Neuronal stem cell (in vitro differentiated cells): Measurements from ENCODE around the gene DUOX1.

Experiments
- DNase-seq: peaks from one replicate; pipeline ENCODE4 v3.0.0-alpha.2; 2013; ENCODE audit warnings: low spot score
- H2AFZ ChIP-seq: one replicate; pipeline ENCODE4 v1.6.1; 2013; ENCODE audit warnings: mild to moderate bottlenecking, low read length, inconsistent platforms
- H2AK5ac ChIP-seq: 2 replicates; pipeline ENCODE4 v1.6.1; 2013; ENCODE audit warnings: low read depth, mild to moderate bottlenecking, inconsistent platforms, low read length, moderate library complexity, mixed read lengths
- H2BK120ac ChIP-seq: 2 replicates; pipeline ENCODE4 v1.6.1; 2013; ENCODE audit warnings: low read depth, mild to moderate bottlenecking, inconsistent platforms, low read length, moderate library complexity, mixed read lengths
- H2BK12ac ChIP-seq: one replicate; pipeline ENCODE4 v1.6.1; 2013; ENCODE audit warnings: low read length, inconsistent platforms
- H2BK15ac ChIP-seq: 2 replicates; pipeline ENCODE4 v1.6.1; 2013; ENCODE audit warnings: mild to moderate bottlenecking, low read length, inconsistent platforms, mixed read lengths
- H2BK5ac ChIP-seq: one replicate; pipeline ENCODE4 v1.6.1; 2013; ENCODE audit warnings: inconsistent platforms, mild to moderate bottlenecking, low read length, moderate library complexity
- H3K14ac ChIP-seq: one replicate; pipeline ENCODE4 v1.6.1; 2013; ENCODE audit warnings: low read length, inconsistent platforms
- H3K18ac ChIP-seq: 2 replicates; pipeline ENCODE4 v1.6.1; 2013; ENCODE audit warnings: low read length, inconsistent platforms
- H3K23ac ChIP-seq: 2 replicates; pipeline ENCODE4 v1.6.1; 2013; ENCODE audit warnings: low read depth, mild to moderate bottlenecking, mixed read lengths, low read length, inconsistent platforms; ENCODE audit not compliant: poor library complexity
- H3K27ac ChIP-seq: replicated peaks from 3 replicates; pipeline ENCODE4 v1.5.1; 2013; ENCODE audit warnings: low read length, inconsistent platforms
- H3K27me3 ChIP-seq, 3 experiments: 2 replicates each; pipeline ENCODE4 v1.6.1; 2013; ENCODE audit warnings: low read length in 3 of 3, mild to moderate bottlenecking in 2 of 3, inconsistent platforms in 1 of 3, low read depth in 1 of 3, mixed read lengths in 1 of 3, moderate library complexity in 1 of 3; ENCODE audit not compliant: control insufficient read depth in 3 of 3, insufficient read depth in 3 of 3
- H3K36me3 ChIP-seq, 2 donors: replicated peaks in 1 of 2; 2 replicates each; pipeline ENCODE4 v1.6.1; 2013; ENCODE audit warnings: low read length in 2 of 2; ENCODE audit not compliant: control insufficient read depth in 2 of 2, insufficient read depth in 2 of 2
- H3K4ac ChIP-seq: 2 replicates; pipeline ENCODE4 v1.6.1; 2013; ENCODE audit warnings: inconsistent platforms, mild to moderate bottlenecking, low read length, moderate library complexity
- H3K4me1 ChIP-seq, 2 donors: 1 replicate in 1 of 2; 2 replicates in 1 of 2; pipeline ENCODE4 v1.6.1; 2013; ENCODE audit warnings: low read length in 2 of 2, low read depth in 1 of 2; ENCODE audit not compliant: control insufficient read depth in 2 of 2, insufficient read depth in 1 of 2
- H3K4me2 ChIP-seq: one replicate; pipeline ENCODE4 v1.6.1; 2013; ENCODE audit warnings: mild to moderate bottlenecking, low read length, inconsistent platforms; ENCODE audit not compliant: insufficient read depth, poor library complexity, severe bottlenecking
- H3K4me3 ChIP-seq, 2 donors: 2 replicates each; pipeline ENCODE4 v1.5.1; 2013; ENCODE audit warnings: low read length in 2 of 2, mild to moderate bottlenecking in 2 of 2, inconsistent platforms in 1 of 2, moderate library complexity in 1 of 2
- H3K79me1 ChIP-seq: one replicate; pipeline ENCODE4 v1.6.1; 2013; ENCODE audit warnings: low read depth, mild to moderate bottlenecking, inconsistent platforms, low read length, moderate library complexity
- H3K9ac ChIP-seq: one replicate; pipeline ENCODE4 v1.6.1; 2013; ENCODE audit warnings: mild to moderate bottlenecking, low read depth, low read length, inconsistent platforms; ENCODE audit not compliant: poor library complexity
- H3K9me3 ChIP-seq, 2 donors: replicated peaks in 1 of 2; 2 replicates each; pipeline versions ENCODE3 to v1.6.1; 2013; ENCODE audit warnings: low read length in 2 of 2, mild to moderate bottlenecking in 2 of 2, inconsistent platforms in 1 of 2, low read depth in 1 of 2, mixed read lengths in 1 of 2, moderate library complexity in 1 of 2; ENCODE audit not compliant: control insufficient read depth in 2 of 2, insufficient read depth in 1 of 2
- H4K8ac ChIP-seq: one replicate; pipeline ENCODE4 v1.6.1; 2013; ENCODE audit warnings: low read depth, mild to moderate bottlenecking, inconsistent platforms, low read length, moderate library complexity
- H4K91ac ChIP-seq: one replicate; pipeline ENCODE4 v1.6.1; 2013; ENCODE audit warnings: low read length, low read depth, mild to moderate bottlenecking, inconsistent platforms; ENCODE audit not compliant: poor library complexity
- WGBS, 2 donors: extraction: QIAGEN DNeasy Blood & Tissue Kit; methylation state at CpG; one replicate each; pipeline ENCODE4 v1.1.7; 2013; ENCODE audit warnings: missing lambda C conversion rate in 2 of 2, mixed read lengths in 1 of 2; ENCODE audit not compliant: insufficient read length in 2 of 2, insufficient replicate concordance in 1 of 2; ENCODE audit errors: extremely low coverage in 2 of 2; 5-methylcytosine and 5-hydroxymethylcytosine counted together

Gene DUOX1

GRCh38 chr15:45084163-45084562 lies 45.6 kb upstream of the DUOX1 start:
- no peak overlapping the region for H3K18ac ChIP-seq
- no peak overlapping the region for H2BK12ac ChIP-seq
- H3K4me1 ChIP-seq: no peaks in the 10 kb centered on the region
- no CpG with 5 or more reads among the region's 3 CpGs for WGBS, 2 donors
- H3K9ac ChIP-seq: no peak overlapping the region
- DNase-seq: no peak
- no peaks in the 10 kb centered on the region for H3K36me3 ChIP-seq
- H2AK5ac ChIP-seq: no peak overlapping the region
- H3K27me3 ChIP-seq: peaks cover 0 to 12% (median 0%) of the 10 kb centered on the region in 3 experiments
- no peaks in the 10 kb centered on the region for H3K9me3 ChIP-seq
- no peak overlapping the region for H4K91ac ChIP-seq
- H2BK120ac ChIP-seq: no peak overlapping the region
- no peaks in the 10 kb centered on the region for H3K79me1 ChIP-seq
- H2BK5ac ChIP-seq: no peak overlapping the region
- no peak overlapping the region for H3K14ac ChIP-seq
- H3K4ac ChIP-seq: no peak overlapping the region
- H3K4me3 ChIP-seq: no peak overlapping the region
- no peak overlapping the region for H4K8ac ChIP-seq
- no peak overlapping the region for H2AFZ ChIP-seq
- no peak overlapping the region for H3K23ac ChIP-seq
- no peak overlapping the region for H3K4me2 ChIP-seq
- H2BK15ac ChIP-seq: no peak overlapping the region
- H3K27ac ChIP-seq: no peak overlapping the region

- H3K9ac ChIP-seq: no peak overlapping the region
- no peak overlapping the region for H3K27ac ChIP-seq
- no peaks in the 10 kb centered on the region for H3K4me1 ChIP-seq
- H3K23ac ChIP-seq: no peak overlapping the region
- H3K4ac ChIP-seq: no peak overlapping the region
- no peak overlapping the region for H2BK120ac ChIP-seq
- no peak overlapping the region for H3K18ac ChIP-seq
- H3K9me3 ChIP-seq: no peaks in the 10 kb centered on the region
- no peak overlapping the region for H2BK15ac ChIP-seq
- H3K79me1 ChIP-seq: no peaks in the 10 kb centered on the region
- H3K36me3 ChIP-seq: no peaks in the 10 kb centered on the region
- WGBS, 2 donors: no CpG with 5 or more reads among the region's 1 CpG
- H2AK5ac ChIP-seq: no peak overlapping the region
- H4K91ac ChIP-seq: no peak overlapping the region
- no peak overlapping the region for H2BK12ac ChIP-seq
- H2AFZ ChIP-seq: no peak overlapping the region
- H2BK5ac ChIP-seq: no peak overlapping the region
- no peak overlapping the region for H3K14ac ChIP-seq
- no peak overlapping the region for H3K4me2 ChIP-seq
- no peak for DNase-seq
- no peak overlapping the region for H4K8ac ChIP-seq
- H3K4me3 ChIP-seq: no peak overlapping the region
- H3K27me3 ChIP-seq: peaks cover 0 to 37% (median 0%) of the 10 kb centered on the region in 3 experiments
These were observed 42.3 kb upstream of the DUOX1 start for GRCh38 chr15:45087513-45087912.

GRCh38 chr15:45088801-45089711 lies 40.7 kb upstream of the DUOX1 start:
- Histone ChIP-seq H3K27ac (no peak overlapping the region), H2AFZ (no peak overlapping the region)

GRCh38 chr15:45089712-45090373 lies 40.0 kb upstream of the DUOX1 start:
- Histone ChIP-seq H3K4me2 (no peak overlapping the region), H3K18ac (no peak overlapping the region), H2BK12ac (no peak overlapping the region), H4K91ac (no peak overlapping the region), H2BK15ac (no peak overlapping the region), H3K4me1 (no peaks in the 10 kb centered on the region), H3K27ac (no peak overlapping the region), H2BK120ac (no peak overlapping the region), H3K4me3 (no peak overlapping the region), H3K36me3 (no peaks in the 10 kb centered on the region), H3K27me3 (peaks cover 0 to 54% (median 0%) of the 10 kb centered on the region in 3 experiments), H3K79me1 (no peaks in the 10 kb centered on the region), H3K9me3 (no peaks in the 10 kb centered on the region), H3K4ac (no peak overlapping the region), H2BK5ac (no peak overlapping the region), H2AK5ac (no peak overlapping the region), H4K8ac (no peak overlapping the region), H3K9ac (no peak overlapping the region), H3K23ac (no peak overlapping the region), H3K14ac (no peak overlapping the region), H2AFZ (no peak overlapping the region)
- no peak for DNase-seq
- no CpG with 5 or more reads among the region's 3 CpGs for WGBS, 2 donors

More at GRCh38 chr15:45088801-45089711, 40.7 kb upstream of the DUOX1 start:
- Histone ChIP-seq H3K23ac (no peak overlapping the region), H3K18ac (no peak overlapping the region), H3K36me3 (no peaks in the 10 kb centered on the region), H3K79me1 (no peaks in the 10 kb centered on the region), H2BK15ac (no peak overlapping the region), H3K9me3 (no peaks in the 10 kb centered on the region), H2AK5ac (no peak overlapping the region), H2BK5ac (no peak overlapping the region), H2BK12ac (no peak overlapping the region), H3K4me3 (no peak overlapping the region), H4K8ac (no peak overlapping the region), H3K4me2 (no peak overlapping the region), H3K14ac (no peak overlapping the region), H3K4ac (no peak overlapping the region), H3K27me3 (peaks cover 0 to 48% (median 0%) of the 10 kb centered on the region in 3 experiments), H3K9ac (no peak overlapping the region), H2BK120ac (no peak overlapping the region), H4K91ac (no peak overlapping the region), H3K4me1 (no peaks in the 10 kb centered on the region)
- no CpG with 5 or more reads among the region's 10 CpGs for WGBS, 2 donors
- DNase-seq: no peak
